ENCODE data around the gene RNPS1.

The RNPS1 gene

DNA sequence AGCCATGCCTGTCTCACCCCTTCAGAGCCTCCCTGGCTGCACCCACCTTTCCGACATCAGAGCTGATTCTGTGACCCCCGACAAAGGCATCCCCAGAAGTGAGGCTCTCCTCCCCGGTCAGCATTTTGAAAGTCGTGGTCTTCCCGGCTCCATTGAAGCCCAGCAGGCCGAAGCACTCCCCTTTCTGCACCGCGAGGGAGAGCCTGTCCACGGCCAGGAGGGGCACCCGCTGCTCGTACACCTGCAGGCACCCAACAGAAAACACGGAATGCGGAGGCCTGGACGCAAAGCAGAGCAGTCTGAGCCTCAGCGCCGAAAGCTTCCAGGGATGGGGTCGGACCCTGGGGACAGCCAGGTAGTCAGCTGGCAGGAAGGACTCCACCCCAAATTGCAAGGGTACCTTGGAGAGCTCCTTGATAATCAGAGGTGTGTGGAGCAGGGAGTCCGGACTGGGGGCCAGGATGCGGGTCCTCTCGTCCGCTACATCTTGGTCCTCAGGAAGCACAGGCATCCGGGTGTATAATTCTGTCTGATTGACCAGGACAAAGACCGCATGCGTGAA lies 13.1 kb upstream of the RNPS1 start:
- H3K4me1 ChIP-seq (ENCODE audit: control insufficient read depth in 2 of 2, insufficient read depth in 1 of 2, low read depth in 1 of 2, low read length in 2 of 2): no peaks in the 10 kb centered on the region
- H3K23ac ChIP-seq (ENCODE audit: low read depth, low read length, poor library complexity): no peak overlapping the region
- H3K4me3 ChIP-seq (ENCODE audit: low read length in 2 of 2): no peak overlapping the region
- H3K36me3 ChIP-seq (replicated peaks in 1 of 2; ENCODE audit: control insufficient read depth in 2 of 2, insufficient read depth in 2 of 2, low read length in 2 of 2): peaks cover 0 to 11% of the 10 kb centered on the region in 2 donors
- no peak overlapping the region for H3K4ac ChIP-seq (ENCODE audit: low read length)
- H2AFZ ChIP-seq (ENCODE audit: low read length): no peak overlapping the region
- peak overlapping the region; percentile 17 for H4K8ac ChIP-seq (ENCODE audit: low read depth, low read length)
- DNase-seq (ENCODE audit: low spot score): no peak
- H3K27ac ChIP-seq (replicated peaks; ENCODE audit: low read length): no peak overlapping the region
- H3K9me3 ChIP-seq (replicated peaks in 1 of 2; ENCODE audit: control insufficient read depth in 2 of 2, insufficient read depth in 1 of 2, low read depth in 1 of 2, low read length in 2 of 2): peaks cover 0 to 2% of the 10 kb centered on the region in 2 donors
- H3K9ac ChIP-seq (ENCODE audit: low read depth, low read length, poor library complexity): peak overlapping the region; percentile 44
- H2BK15ac ChIP-seq (ENCODE audit: low read length): no peak overlapping the region
- peak overlapping the region; percentile 63 for H2AK5ac ChIP-seq (ENCODE audit: low read depth, low read length)
- H3K27me3 ChIP-seq (ENCODE audit: control insufficient read depth in 3 of 3, insufficient read depth in 3 of 3, low read depth in 1 of 3, low read length in 3 of 3): no peaks in the 10 kb centered on the region
- H2BK120ac ChIP-seq (ENCODE audit: low read depth, low read length): no peak overlapping the region
- H3K79me1 ChIP-seq (ENCODE audit: low read depth, low read length): no peaks in the 10 kb centered on the region
- WGBS, 2 donors (ENCODE audit: extremely low coverage in 2 of 2, insufficient read length in 2 of 2, insufficient replicate concordance in 1 of 2): no CpG with 5 or more reads among the region's 24 CpGs
- no peak overlapping the region for H3K14ac ChIP-seq (ENCODE audit: low read length)
- H3K18ac ChIP-seq (ENCODE audit: low read length): no peak overlapping the region
- H2BK5ac ChIP-seq (ENCODE audit: low read length): peak overlapping the region; percentile 66
- H2BK12ac ChIP-seq (ENCODE audit: low read length): peak overlapping the region; percentile 41
- H4K91ac ChIP-seq (ENCODE audit: low read depth, low read length, poor library complexity): no peak overlapping the region
- H3K4me2 ChIP-seq (ENCODE audit: insufficient read depth, low read length, poor library complexity, severe bottlenecking): no peak overlapping the region

DNA sequence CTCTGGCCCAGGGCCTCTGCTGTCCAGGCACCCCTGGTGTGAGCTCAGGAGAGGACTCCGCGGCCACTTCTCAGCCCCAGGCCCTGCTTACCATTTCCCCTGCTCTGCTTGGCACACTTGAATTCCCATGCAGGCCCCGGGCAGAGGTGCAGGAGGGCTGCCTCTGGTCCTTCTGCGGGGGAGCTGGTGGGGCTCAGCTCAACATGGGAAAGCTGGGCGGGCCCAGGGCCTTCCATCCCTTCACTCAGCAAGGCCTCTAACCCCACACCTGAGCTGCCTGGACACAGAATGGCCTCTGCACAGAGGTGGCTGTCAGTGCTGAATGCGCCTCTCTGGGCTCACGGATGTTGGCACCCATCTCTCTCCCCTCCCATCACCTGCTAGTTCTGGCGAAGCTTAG lies 12.5 kb upstream of the RNPS1 start:
- Histone ChIP-seq H3K14ac (ENCODE audit: low read length) (no peak overlapping the region), H3K9ac (ENCODE audit: low read depth, low read length, poor library complexity) (peak overlapping the region; percentile 44), H3K4me1 (ENCODE audit: control insufficient read depth in 2 of 2, insufficient read depth in 1 of 2, low read depth in 1 of 2, low read length in 2 of 2) (no peaks in the 10 kb centered on the region), H3K79me1 (ENCODE audit: low read depth, low read length) (no peaks in the 10 kb centered on the region), H3K27ac (replicated peaks; ENCODE audit: low read length) (no peak overlapping the region), H2AK5ac (ENCODE audit: low read depth, low read length) (peak overlapping the region; percentile 63), H2BK5ac (ENCODE audit: low read length) (peak overlapping the region; percentile 66), H3K23ac (ENCODE audit: low read depth, low read length, poor library complexity) (peak overlapping the region; percentile 31), H2BK12ac (ENCODE audit: low read length) (no peak overlapping the region), H3K27me3 (ENCODE audit: control insufficient read depth in 3 of 3, insufficient read depth in 3 of 3, low read depth in 1 of 3, low read length in 3 of 3) (no peaks in the 10 kb centered on the region), H3K36me3 (replicated peaks in 1 of 2; ENCODE audit: control insufficient read depth in 2 of 2, insufficient read depth in 2 of 2, low read length in 2 of 2) (peaks cover 0 to 14% of the 10 kb centered on the region in 2 donors), H3K4me2 (ENCODE audit: insufficient read depth, low read length, poor library complexity, severe bottlenecking) (no peak overlapping the region), H2BK15ac (ENCODE audit: low read length) (no peak overlapping the region), H2BK120ac (ENCODE audit: low read depth, low read length) (no peak overlapping the region), H3K4ac (ENCODE audit: low read length) (no peak overlapping the region), H3K18ac (ENCODE audit: low read length) (no peak overlapping the region), H3K4me3 (ENCODE audit: low read length in 2 of 2) (no peak overlapping the region), H3K9me3 (replicated peaks in 1 of 2; ENCODE audit: control insufficient read depth in 2 of 2, insufficient read depth in 1 of 2, low read depth in 1 of 2, low read length in 2 of 2) (peaks cover 0 to 2% of the 10 kb centered on the region in 2 donors), H4K8ac (ENCODE audit: low read depth, low read length) (peak overlapping the region; percentile 17), H4K91ac (ENCODE audit: low read depth, low read length, poor library complexity) (no peak overlapping the region), H2AFZ (ENCODE audit: low read length) (no peak overlapping the region)
- DNase-seq (ENCODE audit: low spot score): no peak
- no CpG with 5 or more reads among the region's 8 CpGs for WGBS, 2 donors (ENCODE audit: extremely low coverage in 2 of 2, insufficient read length in 2 of 2, insufficient replicate concordance in 1 of 2)

DNA sequence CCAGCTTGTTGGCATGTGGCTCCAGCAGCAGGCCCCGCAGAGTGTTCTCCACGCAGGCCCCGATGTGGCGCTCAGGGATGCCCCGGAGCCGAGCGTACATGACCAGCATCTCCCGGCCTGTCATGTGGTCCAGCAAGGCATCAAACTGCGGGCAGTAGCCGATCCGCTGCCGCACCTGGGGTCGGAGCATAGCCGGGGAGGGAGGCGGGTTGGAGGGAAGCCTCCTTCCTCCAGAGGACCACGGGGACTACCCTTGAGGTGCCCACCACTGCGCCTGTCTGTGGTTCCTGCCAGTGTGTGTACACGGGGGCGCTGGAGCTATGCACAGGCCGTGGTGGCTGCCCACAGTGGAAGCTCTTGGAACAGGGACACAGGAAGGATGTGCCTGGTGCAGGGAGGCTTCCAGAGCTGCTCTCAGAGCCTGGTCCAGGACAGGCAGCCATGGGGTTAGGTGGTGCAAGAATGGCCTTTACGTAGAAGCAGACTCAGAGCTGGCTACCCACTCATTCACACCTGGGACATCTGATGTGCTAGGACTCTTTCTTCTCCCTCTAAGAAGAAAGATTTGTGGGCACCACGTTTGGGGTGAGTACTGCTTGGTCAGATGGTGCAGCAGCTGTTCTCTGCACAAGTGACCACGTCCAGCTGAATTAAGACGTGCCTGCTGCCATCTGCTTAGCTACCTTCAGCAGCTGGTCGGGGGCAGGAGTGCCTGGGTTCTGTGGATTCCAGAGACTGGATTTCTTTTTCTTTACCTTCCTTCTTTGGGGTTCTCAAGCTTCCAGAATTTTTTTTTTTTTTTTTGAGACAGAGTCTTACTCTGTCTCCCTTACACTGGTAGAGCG lies 11.3 kb upstream of the RNPS1 start:
- H2AK5ac ChIP-seq (ENCODE audit: low read depth, low read length): no peak overlapping the region
- peak overlapping the region; percentile 60 for H3K9ac ChIP-seq (ENCODE audit: low read depth, low read length, poor library complexity)
- H4K91ac ChIP-seq (ENCODE audit: low read depth, low read length, poor library complexity): no peak overlapping the region
- H3K27me3 ChIP-seq (ENCODE audit: control insufficient read depth in 3 of 3, insufficient read depth in 3 of 3, low read depth in 1 of 3, low read length in 3 of 3): no peaks in the 10 kb centered on the region
- H2BK15ac ChIP-seq (ENCODE audit: low read length): no peak overlapping the region
- no peak overlapping the region for H2BK5ac ChIP-seq (ENCODE audit: low read length)
- H3K4ac ChIP-seq (ENCODE audit: low read length): no peak overlapping the region
- H3K36me3 ChIP-seq (replicated peaks in 1 of 2; ENCODE audit: control insufficient read depth in 2 of 2, insufficient read depth in 2 of 2, low read length in 2 of 2): peaks cover 0 to 8% of the 10 kb centered on the region in 2 donors
- H3K23ac ChIP-seq (ENCODE audit: low read depth, low read length, poor library complexity): peak overlapping the region; percentile 59
- DNase-seq (ENCODE audit: low spot score): no peak
- H3K9me3 ChIP-seq (replicated peaks in 1 of 2; ENCODE audit: control insufficient read depth in 2 of 2, insufficient read depth in 1 of 2, low read depth in 1 of 2, low read length in 2 of 2): peaks cover 0 to 2% of the 10 kb centered on the region in 2 donors
- H2BK120ac ChIP-seq (ENCODE audit: low read depth, low read length): no peak overlapping the region
- no peak overlapping the region for H3K4me2 ChIP-seq (ENCODE audit: insufficient read depth, low read length, poor library complexity, severe bottlenecking)
- no peak overlapping the region for H3K4me3 ChIP-seq (ENCODE audit: low read length in 2 of 2)
- no peak overlapping the region for H4K8ac ChIP-seq (ENCODE audit: low read depth, low read length)
- no peaks in the 10 kb centered on the region for H3K79me1 ChIP-seq (ENCODE audit: low read depth, low read length)
- no CpG with 5 or more reads among the region's 26 CpGs for WGBS, 2 donors (ENCODE audit: extremely low coverage in 2 of 2, insufficient read length in 2 of 2, insufficient replicate concordance in 1 of 2)
- H3K14ac ChIP-seq (ENCODE audit: low read length): no peak overlapping the region
- H3K18ac ChIP-seq (ENCODE audit: low read length): no peak overlapping the region
- H2BK12ac ChIP-seq (ENCODE audit: low read length): no peak overlapping the region
- no peak overlapping the region for H3K27ac ChIP-seq (replicated peaks; ENCODE audit: low read length)
- no peaks in the 10 kb centered on the region for H3K4me1 ChIP-seq (ENCODE audit: control insufficient read depth in 2 of 2, insufficient read depth in 1 of 2, low read depth in 1 of 2, low read length in 2 of 2)
- no peak overlapping the region for H2AFZ ChIP-seq (ENCODE audit: low read length)

- H3K4me1 ChIP-seq (ENCODE audit: control insufficient read depth in 2 of 2, insufficient read depth in 1 of 2, low read depth in 1 of 2, low read length in 2 of 2): no peaks in the 10 kb centered on the region
- no CpG with 5 or more reads among the region's 14 CpGs for WGBS, 2 donors (ENCODE audit: extremely low coverage in 2 of 2, insufficient read length in 2 of 2, insufficient replicate concordance in 1 of 2)
- peak overlapping the region; percentile 25 for H2AK5ac ChIP-seq (ENCODE audit: low read depth, low read length)
- no peak overlapping the region for H3K23ac ChIP-seq (ENCODE audit: low read depth, low read length, poor library complexity)
- no peak overlapping the region for H4K91ac ChIP-seq (ENCODE audit: low read depth, low read length, poor library complexity)
- no peak overlapping the region for H3K18ac ChIP-seq (ENCODE audit: low read length)
- no peaks in the 10 kb centered on the region for H3K9me3 ChIP-seq (replicated peaks in 1 of 2; ENCODE audit: control insufficient read depth in 2 of 2, insufficient read depth in 1 of 2, low read depth in 1 of 2, low read length in 2 of 2)
- no peak overlapping the region for H3K4me3 ChIP-seq (ENCODE audit: low read length in 2 of 2)
- H4K8ac ChIP-seq (ENCODE audit: low read depth, low read length): no peak overlapping the region
- H3K36me3 ChIP-seq (replicated peaks in 1 of 2; ENCODE audit: control insufficient read depth in 2 of 2, insufficient read depth in 2 of 2, low read length in 2 of 2): peaks cover 0 to 8% of the 10 kb centered on the region in 2 donors
- no peak overlapping the region for H3K14ac ChIP-seq (ENCODE audit: low read length)
- no peak for DNase-seq (ENCODE audit: low spot score)
- H2AFZ ChIP-seq (ENCODE audit: low read length): no peak overlapping the region
- H3K27ac ChIP-seq (replicated peaks; ENCODE audit: low read length): no peak overlapping the region
- H3K4me2 ChIP-seq (ENCODE audit: insufficient read depth, low read length, poor library complexity, severe bottlenecking): no peak overlapping the region
- H3K79me1 ChIP-seq (ENCODE audit: low read depth, low read length): peaks cover 2% of the 10 kb centered on the region
- no peak overlapping the region for H3K9ac ChIP-seq (ENCODE audit: low read depth, low read length, poor library complexity)
- H3K27me3 ChIP-seq (ENCODE audit: control insufficient read depth in 3 of 3, insufficient read depth in 3 of 3, low read depth in 1 of 3, low read length in 3 of 3): no peaks in the 10 kb centered on the region
- no peak overlapping the region for H2BK12ac ChIP-seq (ENCODE audit: low read length)
- H2BK15ac ChIP-seq (ENCODE audit: low read length): no peak overlapping the region
- H2BK5ac ChIP-seq (ENCODE audit: low read length): no peak overlapping the region
- H2BK120ac ChIP-seq (ENCODE audit: low read depth, low read length): no peak overlapping the region
- H3K4ac ChIP-seq (ENCODE audit: low read length): no peak overlapping the region
These were observed 10.3 kb upstream of the RNPS1 start for GRCh38 chr16:2278272-2278608.
